Neuronal stem cell (in vitro differentiated cells): ENCODE data around the gene RIN3.
A peak's percentile ranks its signal among the peaks of the same experiment; 100 is the strongest.

Experiments
- DNase-seq: peaks from one replicate; pipeline ENCODE4 v3.0.0-alpha.2; 2013; ENCODE audit warnings: low spot score
- H2AFZ ChIP-seq: one replicate; pipeline ENCODE4 v1.6.1; 2013; ENCODE audit warnings: mild to moderate bottlenecking, low read length, inconsistent platforms
- H2AK5ac ChIP-seq: 2 replicates; pipeline ENCODE4 v1.6.1; 2013; ENCODE audit warnings: low read depth, mild to moderate bottlenecking, inconsistent platforms, low read length, moderate library complexity, mixed read lengths
- H2BK120ac ChIP-seq: 2 replicates; pipeline ENCODE4 v1.6.1; 2013; ENCODE audit warnings: low read depth, mild to moderate bottlenecking, inconsistent platforms, low read length, moderate library complexity, mixed read lengths
- H2BK12ac ChIP-seq: one replicate; pipeline ENCODE4 v1.6.1; 2013; ENCODE audit warnings: low read length, inconsistent platforms
- H2BK15ac ChIP-seq: 2 replicates; pipeline ENCODE4 v1.6.1; 2013; ENCODE audit warnings: mild to moderate bottlenecking, low read length, inconsistent platforms, mixed read lengths
- H2BK5ac ChIP-seq: one replicate; pipeline ENCODE4 v1.6.1; 2013; ENCODE audit warnings: inconsistent platforms, mild to moderate bottlenecking, low read length, moderate library complexity
- H3K14ac ChIP-seq: one replicate; pipeline ENCODE4 v1.6.1; 2013; ENCODE audit warnings: low read length, inconsistent platforms
- H3K18ac ChIP-seq: 2 replicates; pipeline ENCODE4 v1.6.1; 2013; ENCODE audit warnings: low read length, inconsistent platforms
- H3K23ac ChIP-seq: 2 replicates; pipeline ENCODE4 v1.6.1; 2013; ENCODE audit warnings: low read depth, mild to moderate bottlenecking, mixed read lengths, low read length, inconsistent platforms; ENCODE audit not compliant: poor library complexity
- H3K27ac ChIP-seq: replicated peaks from 3 replicates; pipeline ENCODE4 v1.5.1; 2013; ENCODE audit warnings: low read length, inconsistent platforms
- H3K27me3 ChIP-seq, 3 experiments: 2 replicates each; pipeline ENCODE4 v1.6.1; 2013; ENCODE audit warnings: low read length in 3 of 3, mild to moderate bottlenecking in 2 of 3, inconsistent platforms in 1 of 3, low read depth in 1 of 3, mixed read lengths in 1 of 3, moderate library complexity in 1 of 3; ENCODE audit not compliant: control insufficient read depth in 3 of 3, insufficient read depth in 3 of 3
- H3K36me3 ChIP-seq, 2 donors: replicated peaks in 1 of 2; 2 replicates each; pipeline ENCODE4 v1.6.1; 2013; ENCODE audit warnings: low read length in 2 of 2; ENCODE audit not compliant: control insufficient read depth in 2 of 2, insufficient read depth in 2 of 2
- H3K4ac ChIP-seq: 2 replicates; pipeline ENCODE4 v1.6.1; 2013; ENCODE audit warnings: inconsistent platforms, mild to moderate bottlenecking, low read length, moderate library complexity
- H3K4me1 ChIP-seq, 2 donors: 1 replicate in 1 of 2; 2 replicates in 1 of 2; pipeline ENCODE4 v1.6.1; 2013; ENCODE audit warnings: low read length in 2 of 2, low read depth in 1 of 2; ENCODE audit not compliant: control insufficient read depth in 2 of 2, insufficient read depth in 1 of 2
- H3K4me2 ChIP-seq: one replicate; pipeline ENCODE4 v1.6.1; 2013; ENCODE audit warnings: mild to moderate bottlenecking, low read length, inconsistent platforms; ENCODE audit not compliant: insufficient read depth, poor library complexity, severe bottlenecking
- H3K4me3 ChIP-seq, 2 donors: 2 replicates each; pipeline ENCODE4 v1.5.1; 2013; ENCODE audit warnings: low read length in 2 of 2, mild to moderate bottlenecking in 2 of 2, inconsistent platforms in 1 of 2, moderate library complexity in 1 of 2
- H3K79me1 ChIP-seq: one replicate; pipeline ENCODE4 v1.6.1; 2013; ENCODE audit warnings: low read depth, mild to moderate bottlenecking, inconsistent platforms, low read length, moderate library complexity
- H3K9ac ChIP-seq: one replicate; pipeline ENCODE4 v1.6.1; 2013; ENCODE audit warnings: mild to moderate bottlenecking, low read depth, low read length, inconsistent platforms; ENCODE audit not compliant: poor library complexity
- H3K9me3 ChIP-seq, 2 donors: replicated peaks in 1 of 2; 2 replicates each; pipeline versions ENCODE3 to v1.6.1; 2013; ENCODE audit warnings: low read length in 2 of 2, mild to moderate bottlenecking in 2 of 2, inconsistent platforms in 1 of 2, low read depth in 1 of 2, mixed read lengths in 1 of 2, moderate library complexity in 1 of 2; ENCODE audit not compliant: control insufficient read depth in 2 of 2, insufficient read depth in 1 of 2
- H4K8ac ChIP-seq: one replicate; pipeline ENCODE4 v1.6.1; 2013; ENCODE audit warnings: low read depth, mild to moderate bottlenecking, inconsistent platforms, low read length, moderate library complexity
- H4K91ac ChIP-seq: one replicate; pipeline ENCODE4 v1.6.1; 2013; ENCODE audit warnings: low read length, low read depth, mild to moderate bottlenecking, inconsistent platforms; ENCODE audit not compliant: poor library complexity
- WGBS, 2 donors: extraction: QIAGEN DNeasy Blood & Tissue Kit; methylation state at CpG; one replicate each; pipeline ENCODE4 v1.1.7; 2013; ENCODE audit warnings: missing lambda C conversion rate in 2 of 2, mixed read lengths in 1 of 2; ENCODE audit not compliant: insufficient read length in 2 of 2, insufficient replicate concordance in 1 of 2; ENCODE audit errors: extremely low coverage in 2 of 2; 5-methylcytosine and 5-hydroxymethylcytosine counted together

Gene RIN3

DNA sequence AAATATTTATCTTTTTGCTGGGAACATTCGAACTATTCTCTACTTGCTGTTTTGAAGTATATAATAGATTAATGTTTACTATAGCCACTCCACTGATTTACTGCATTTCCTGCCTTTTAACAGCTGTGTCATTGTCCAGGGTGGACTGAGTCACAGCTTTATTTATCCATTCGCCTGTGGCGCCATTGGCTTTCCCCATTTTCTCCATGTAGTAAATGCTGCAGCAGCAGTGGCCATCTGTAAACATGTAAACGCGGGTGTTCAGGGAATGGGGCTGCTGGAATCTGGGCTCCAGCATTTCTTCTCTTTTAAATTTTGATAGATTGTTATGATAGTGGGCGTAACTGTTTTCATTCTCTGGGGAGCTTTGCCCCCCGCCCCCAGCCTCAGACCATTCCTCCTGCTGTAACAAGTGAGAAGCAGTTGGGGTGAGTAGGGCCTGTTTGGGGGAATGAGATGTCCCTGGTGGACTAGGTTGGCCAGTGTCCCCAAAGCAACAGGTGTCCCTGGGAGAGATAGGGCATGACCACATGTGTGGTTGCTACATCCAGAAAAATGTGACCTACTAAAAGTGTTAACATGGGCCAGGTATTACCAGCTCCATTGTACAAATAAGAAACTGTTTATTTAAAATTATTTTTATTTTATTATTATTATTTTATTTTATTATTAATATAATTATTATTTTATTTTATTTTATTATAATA, 32.9 kb downstream of the RIN3 start:
- Histone ChIP-seq H2BK15ac (no peak overlapping the region), H2BK120ac (no peak overlapping the region), H3K4me3 (no peak overlapping the region), H4K8ac (no peak overlapping the region), H3K9me3 (no peaks in the 10 kb centered on the region), H3K4ac (no peak overlapping the region), H2AK5ac (no peak overlapping the region), H3K4me1 (no peaks in the 10 kb centered on the region), H2AFZ (no peak overlapping the region), H2BK5ac (no peak overlapping the region), H3K14ac (no peak overlapping the region), H3K27ac (no peak overlapping the region), H3K27me3 (no peaks in the 10 kb centered on the region), H3K23ac (no peak overlapping the region), H4K91ac (no peak overlapping the region), H3K4me2 (no peak overlapping the region), H3K36me3 (no peaks in the 10 kb centered on the region), H3K9ac (no peak overlapping the region), H2BK12ac (no peak overlapping the region), H3K18ac (no peak overlapping the region), H3K79me1 (no peaks in the 10 kb centered on the region)
- no peak for DNase-seq
- WGBS, 2 donors, result no CpG with 5 or more reads among the region's 7 CpGs

GRCh38 chr14:92549105-92549858, 35.7 kb downstream of the RIN3 start:
- Histone ChIP-seq H3K4me1 (peaks cover 0 to 1% of the 10 kb centered on the region in 2 donors), H4K91ac (no peak overlapping the region), H2AFZ (no peak overlapping the region), H2AK5ac (peak overlapping the region; percentile 36), H4K8ac (no peak overlapping the region), H2BK15ac (no peak overlapping the region), H3K14ac (peak overlapping the region; percentile 4), H2BK5ac (no peak overlapping the region), H3K36me3 (no peaks in the 10 kb centered on the region), H2BK12ac (no peak overlapping the region), H3K18ac (peak overlapping the region; percentile 41), H3K27ac (no peak overlapping the region), H2BK120ac (no peak overlapping the region), H3K79me1 (no peaks in the 10 kb centered on the region), H3K4ac (no peak overlapping the region), H3K9ac (no peak overlapping the region), H3K4me3 (no peak overlapping the region), H3K23ac (no peak overlapping the region), H3K9me3 (no peaks in the 10 kb centered on the region), H3K27me3 (no peaks in the 10 kb centered on the region), H3K4me2 (no peak overlapping the region)
- DNase-seq, result no peak
- no CpG with 5 or more reads among the region's 17 CpGs for WGBS, 2 donors

- H3K4me2 ChIP-seq, result no peak overlapping the region
- no peak overlapping the region for H3K9ac ChIP-seq
- H2BK120ac ChIP-seq, result no peak overlapping the region
- H3K14ac ChIP-seq, result peak overlapping the region; percentile 4
- DNase-seq, result no peak
- H3K18ac ChIP-seq, result no peak overlapping the region
- WGBS, 2 donors, result no CpG with 5 or more reads among the region's 7 CpGs
- H3K27me3 ChIP-seq, result no peaks in the 10 kb centered on the region
- no peak overlapping the region for H3K4ac ChIP-seq
- no peak overlapping the region for H2BK15ac ChIP-seq
- no peak overlapping the region for H2BK12ac ChIP-seq
- H3K9me3 ChIP-seq, result no peaks in the 10 kb centered on the region
- no peak overlapping the region for H3K27ac ChIP-seq
- no peak overlapping the region for H3K23ac ChIP-seq
- H2AK5ac ChIP-seq, result no peak overlapping the region
- no peak overlapping the region for H2BK5ac ChIP-seq
- no peaks in the 10 kb centered on the region for H3K36me3 ChIP-seq
- H2AFZ ChIP-seq, result no peak overlapping the region
- peaks cover 0 to 1% of the 10 kb centered on the region in 2 donors for H3K4me1 ChIP-seq
- no peak overlapping the region for H4K91ac ChIP-seq
- H3K79me1 ChIP-seq, result no peaks in the 10 kb centered on the region
- no peak overlapping the region for H4K8ac ChIP-seq
- no peak overlapping the region for H3K4me3 ChIP-seq
Observed at GRCh38 chr14:92549859-92550230, 36.3 kb downstream of the RIN3 start.

GRCh38 chr14:92551044-92551841, 37.7 kb downstream of the RIN3 start:
- no peak overlapping the region for H2AFZ ChIP-seq
- no peak overlapping the region for H2BK120ac ChIP-seq
- no peaks in the 10 kb centered on the region for H3K79me1 ChIP-seq
- no peak overlapping the region for H2BK15ac ChIP-seq
- no peak overlapping the region for H3K18ac ChIP-seq
- H3K4me2 ChIP-seq, result no peak overlapping the region
- peaks cover 0 to under 1% of the 10 kb centered on the region in 2 donors for H3K36me3 ChIP-seq
- H4K91ac ChIP-seq, result no peak overlapping the region
- no peak overlapping the region for H2AK5ac ChIP-seq
- H3K27ac ChIP-seq, result no peak overlapping the region
- H3K23ac ChIP-seq, result no peak overlapping the region
- no peak overlapping the region for H3K9ac ChIP-seq
- no peak overlapping the region for H3K4me3 ChIP-seq
- H4K8ac ChIP-seq, result no peak overlapping the region
- H3K14ac ChIP-seq, result no peak overlapping the region
- no peak overlapping the region for H2BK5ac ChIP-seq
- H3K9me3 ChIP-seq, result no peaks in the 10 kb centered on the region
- no peak for DNase-seq
- peaks cover 0 to 1% of the 10 kb centered on the region in 2 donors for H3K4me1 ChIP-seq
- no peak overlapping the region for H3K4ac ChIP-seq
- H3K27me3 ChIP-seq, result no peaks in the 10 kb centered on the region
- no peak overlapping the region for H2BK12ac ChIP-seq
- WGBS, 2 donors, result no CpG with 5 or more reads among the region's 13 CpGs
